Epithelial cell of prostate (primary cell): ENCODE results near the gene NUP88.
"Not testable (repeated sequence)": the region's sequence is repeated elsewhere in the genome, so short reads cannot be mapped to it uniquely, and the experiment has no call there.

Source experiments
- DNase-seq: peaks from one replicate; pipeline ENCODE4 v3.0.0-alpha.2; 2011; ENCODE audit warnings: low read depth, low spot score
- H3K27ac ChIP-seq: fragments of 450-650 bp; 2 replicates; pipeline ENCODE4 v1.5.1; 2017; ENCODE audit warnings: mild to moderate bottlenecking

The NUP88 gene

GRCh38 chr17:5419356-5419958 lies at the start of gene NUP88:
Gene NUP88 (minus strand): TSS chr17:5419662. CDS start chr17:5419650, 12 bp downstream.
- peak; percentile 72 for DNase-seq
- H3K27ac ChIP-seq = peak within 1 kb of the TSS; percentile 93

GRCh38 chr17:5468075-5468473 lies 48.6 kb upstream of the NUP88 start:
- H3K27ac ChIP-seq = peak overlapping the region; percentile 36
- DNase-seq = no peak

- H3K27ac ChIP-seq = no peak overlapping the region
Measured at GRCh38 chr17:5467416-5467815, 48.0 kb upstream of the NUP88 start.

GRCh38 chr17:5466295-5466694 lies 46.8 kb upstream of the NUP88 start:
- no peak for DNase-seq
- H3K27ac ChIP-seq = no peak overlapping the region

More at GRCh38 chr17:5467416-5467815, 48.0 kb upstream of the NUP88 start:
- DNase-seq = no peak

- no peak for DNase-seq
- H3K27ac ChIP-seq = no peak overlapping the region
Measured at GRCh38 chr17:5464717-5465507, 45.5 kb upstream of the NUP88 start.

GRCh38 chr17:5446786-5447185 lies 27.3 kb upstream of the NUP88 start:
- H3K27ac ChIP-seq = no peak overlapping the region
- no peak for DNase-seq

GRCh38 chr17:5444209-5444608 lies 24.7 kb upstream of the NUP88 start:
- no peak overlapping the region for H3K27ac ChIP-seq
- DNase-seq = no peak

- DNase-seq = no peak
- H3K27ac ChIP-seq = no peak overlapping the region
Measured at GRCh38 chr17:5443728-5444127, 24.3 kb upstream of the NUP88 start.

GRCh38 chr17:5439446-5439764 lies 19.9 kb upstream of the NUP88 start:
- peak overlapping the region; percentile 73 for H3K27ac ChIP-seq
- no peak for DNase-seq

GRCh38 chr17:5438716-5439445 lies 19.4 kb upstream of the NUP88 start, which contains the start of gene C1QBP:
Gene C1QBP (minus strand): TSS chr17:5439155. CDS start chr17:5439073, 82 bp downstream.
- H3K27ac ChIP-seq = peak within 1 kb of the TSS; percentile 73
- peak; percentile 50 for DNase-seq

- DNase-seq = no peak
- H3K27ac ChIP-seq = peak overlapping the region; percentile 73
Measured at GRCh38 chr17:5437721-5438317, 18.4 kb upstream of the NUP88 start.

GRCh38 chr17:5435781-5436315 lies 16.4 kb upstream of the NUP88 start:
- peak overlapping the region; percentile 73 for H3K27ac ChIP-seq
- DNase-seq = not testable (repeated sequence)

- DNase-seq = no peak
- peak overlapping the region; percentile 10 for H3K27ac ChIP-seq
Measured at GRCh38 chr17:5434984-5435383, 15.5 kb upstream of the NUP88 start.

- H3K27ac ChIP-seq = peak overlapping the region; percentile 77
- DNase-seq = peak; percentile 70
Measured at GRCh38 chr17:5431949-5432556, 12.6 kb upstream of the NUP88 start.

- not testable (repeated sequence) for DNase-seq
- peak overlapping the region; percentile 77 for H3K27ac ChIP-seq
Measured at GRCh38 chr17:5431234-5431633, 11.8 kb upstream of the NUP88 start.

GRCh38 chr17:5430413-5430999 lies 11.0 kb upstream of the NUP88 start:
- peak overlapping the region; percentile 77 for H3K27ac ChIP-seq
- DNase-seq = no peak

GRCh38 chr17:5429191-5429887 lies 9.9 kb upstream of the NUP88 start:
- DNase-seq = no peak
- H3K27ac ChIP-seq = peak overlapping the region; percentile 77

- no peak overlapping the region for H3K27ac ChIP-seq
- no peak for DNase-seq
Measured at GRCh38 chr17:5425826-5426225, 6.4 kb upstream of the NUP88 start.

- DNase-seq = no peak
- H3K27ac ChIP-seq = no peak overlapping the region
Measured at GRCh38 chr17:5424909-5425308, 5.4 kb upstream of the NUP88 start.
